Measurements from ENCODE around the gene DOK7.

DNA sequence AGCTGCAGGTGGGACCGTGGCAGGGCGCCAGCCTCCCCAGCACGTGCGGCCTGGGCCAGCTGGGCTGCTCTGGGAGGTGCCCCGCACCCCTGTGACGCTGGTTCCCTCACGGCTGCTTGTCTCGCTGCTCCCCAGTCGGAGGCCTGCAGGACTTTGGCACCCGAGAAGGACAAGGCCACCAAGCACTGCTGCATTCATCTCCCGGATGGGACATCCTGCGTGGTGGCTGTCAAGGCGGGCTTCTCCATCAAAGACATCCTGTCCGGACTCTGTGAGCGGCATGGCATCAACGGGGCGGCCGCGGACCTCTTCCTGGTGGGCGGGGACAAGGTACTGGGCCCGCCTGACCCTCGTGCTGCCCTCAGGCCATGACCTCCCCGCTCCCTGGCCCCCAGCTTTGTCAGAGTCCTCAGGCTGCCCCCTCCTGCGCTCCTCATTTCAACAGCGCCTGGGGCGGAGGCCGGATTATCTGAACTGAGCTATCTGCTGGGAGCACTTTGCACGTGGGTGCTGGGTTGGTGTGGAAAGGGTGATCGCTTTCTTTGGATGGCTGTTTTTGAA is 40.8 kb upstream of the DOK7 start:
- TF ChIP-seq, protein P1, sequence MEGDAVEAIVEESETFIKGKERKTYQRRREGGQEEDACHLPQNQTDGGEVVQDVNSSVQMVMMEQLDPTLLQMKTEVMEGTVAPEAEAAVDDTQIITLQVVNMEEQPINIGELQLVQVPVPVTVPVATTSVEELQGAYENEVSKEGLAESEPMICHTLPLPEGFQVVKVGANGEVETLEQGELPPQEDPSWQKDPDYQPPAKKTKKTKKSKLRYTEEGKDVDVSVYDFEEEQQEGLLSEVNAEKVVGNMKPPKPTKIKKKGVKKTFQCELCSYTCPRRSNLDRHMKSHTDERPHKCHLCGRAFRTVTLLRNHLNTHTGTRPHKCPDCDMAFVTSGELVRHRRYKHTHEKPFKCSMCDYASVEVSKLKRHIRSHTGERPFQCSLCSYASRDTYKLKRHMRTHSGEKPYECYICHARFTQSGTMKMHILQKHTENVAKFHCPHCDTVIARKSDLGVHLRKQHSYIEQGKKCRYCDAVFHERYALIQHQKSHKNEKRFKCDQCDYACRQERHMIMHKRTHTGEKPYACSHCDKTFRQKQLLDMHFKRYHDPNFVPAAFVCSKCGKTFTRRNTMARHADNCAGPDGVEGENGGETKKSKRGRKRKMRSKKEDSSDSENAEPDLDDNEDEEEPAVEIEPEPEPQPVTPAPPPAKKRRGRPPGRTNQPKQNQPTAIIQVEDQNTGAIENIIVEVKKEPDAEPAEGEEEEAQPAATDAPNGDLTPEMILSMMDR (IDR thresholded peaks at IDR 0.05), result no peak
- TF ChIP-seq ZFX (IDR thresholded peaks at IDR 0.05; ENCODE audit: borderline replicate concordance), result no peak

Measured in 22Rv1 (cell line).